NCI-H748 (cell line): ENCODE measurements around the gene SFRP4.
"Not testable (repeated sequence)": the region's sequence is repeated elsewhere in the genome, so short reads cannot be mapped to it uniquely, and the experiment has no call there.

Experiments used
- DNase-seq: peaks from one replicate; lab custom pipeline; 2025; ENCODE audit not compliant: unreplicated experiment; lab: John Stamatoyannopoulos, UW

Gene SFRP4

DNA sequence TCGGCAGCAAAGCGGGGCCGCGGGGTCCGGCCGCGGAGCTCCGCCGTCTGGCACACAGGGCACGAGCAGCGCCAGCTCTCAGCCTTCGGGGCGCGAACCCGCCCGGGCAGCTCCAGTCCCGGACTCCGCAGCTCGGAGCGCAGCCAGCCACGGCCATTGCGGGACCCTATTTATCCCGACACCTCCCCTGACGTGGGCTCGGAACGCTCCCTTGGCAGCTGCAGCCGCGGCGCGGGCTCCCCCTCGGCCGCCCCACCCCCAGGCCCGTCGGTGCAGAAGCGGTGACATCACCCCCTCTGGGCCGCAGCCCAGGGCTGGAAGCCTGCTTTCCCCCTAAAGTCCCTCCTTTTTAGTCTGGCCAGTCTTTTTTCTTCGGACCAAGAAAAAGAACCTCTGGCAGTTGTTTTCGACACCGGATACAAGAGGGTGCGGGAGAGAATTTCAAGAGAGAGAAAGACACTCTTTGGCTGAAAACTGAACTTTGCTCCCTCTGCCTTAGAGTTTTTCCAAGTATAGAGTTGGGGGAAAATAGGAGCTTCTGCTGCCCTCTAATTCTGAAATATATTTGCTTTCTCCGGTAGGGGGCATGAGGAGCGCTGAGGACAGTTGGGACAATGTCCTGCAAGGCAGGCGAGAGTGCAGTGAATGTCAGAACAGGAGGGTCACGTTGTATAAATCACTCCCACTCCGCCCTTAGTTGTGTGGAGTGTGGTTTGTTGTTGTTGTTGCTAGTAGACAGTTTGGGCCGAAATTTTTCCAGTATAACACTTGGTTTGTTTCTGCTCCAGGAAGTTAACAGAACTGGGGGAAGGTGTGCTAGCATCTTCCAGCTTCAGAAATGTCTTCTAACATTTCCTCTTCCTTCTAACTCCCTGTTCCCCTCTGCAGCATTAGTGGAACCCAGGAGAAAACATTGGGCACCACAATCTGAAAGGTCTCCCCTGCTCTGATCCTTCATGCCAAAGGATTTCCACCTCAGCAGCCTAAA lies at the start of gene SFRP4:
Gene SFRP4 (minus strand): TSS at position 145 of the 988 bp plus-strand sequence. CDS start 280 bp downstream, outside the sequence.
- DNase-seq: peak; percentile 53

DNA sequence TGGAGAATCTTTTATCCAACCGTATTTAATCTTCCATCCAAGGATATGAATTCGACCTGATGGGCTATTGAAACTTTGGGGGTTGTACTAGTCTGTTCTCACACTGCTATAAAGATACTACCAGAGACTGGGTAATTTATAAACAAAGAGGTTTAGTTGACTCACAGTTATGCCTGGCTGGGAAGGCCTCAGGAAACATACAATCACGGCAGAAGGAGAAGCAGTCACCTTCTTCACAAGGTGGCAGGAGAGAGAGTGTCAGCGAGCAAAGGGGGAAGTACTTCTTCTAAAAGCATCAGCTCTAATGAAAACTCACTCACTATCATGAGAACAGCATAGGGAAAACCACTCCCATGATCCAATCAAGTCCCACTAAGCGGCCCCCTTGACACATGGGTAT lies 47.6 kb upstream of the SFRP4 start:
- DNase-seq: no peak

DNA sequence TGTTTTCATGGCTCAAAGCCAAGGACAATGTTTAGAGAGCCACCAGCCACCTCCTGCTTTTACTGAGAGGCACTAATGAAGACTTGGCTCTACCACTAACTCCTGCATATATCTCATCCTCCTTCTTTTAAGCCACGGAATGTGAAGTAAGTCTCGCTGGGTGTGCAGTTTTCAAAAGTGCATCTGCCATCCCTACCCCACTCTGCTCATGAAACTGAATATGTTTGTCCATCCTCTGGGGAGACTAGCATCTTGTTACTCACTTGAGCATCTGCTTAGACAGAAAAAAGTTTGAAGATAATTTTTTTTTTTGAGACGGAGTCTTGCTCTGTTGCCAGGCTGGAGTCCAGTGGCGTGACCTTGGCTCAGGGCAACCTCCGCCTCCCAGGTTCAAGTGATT lies 44.6 kb upstream of the SFRP4 start:
- DNase-seq: no peak

DNA sequence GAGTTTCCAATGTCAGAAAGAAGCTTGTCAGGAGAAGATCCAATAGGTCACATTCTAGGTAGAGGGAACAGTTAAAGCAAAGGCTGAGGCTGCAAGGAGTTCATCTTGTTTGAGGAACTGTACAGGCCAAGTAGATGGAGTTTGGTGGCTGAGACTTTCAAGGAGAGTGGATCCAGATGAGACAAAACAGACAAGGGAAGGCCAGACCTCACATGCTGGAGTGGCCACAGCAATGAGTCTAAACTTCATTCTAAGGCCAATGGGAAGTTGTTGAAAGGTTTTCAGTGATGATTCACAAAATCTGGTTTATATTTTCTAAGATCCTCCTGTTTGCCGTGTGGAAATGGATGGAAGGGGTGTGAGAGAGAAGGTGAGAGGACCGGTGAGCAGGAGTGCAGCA lies 43.9 kb upstream of the SFRP4 start:
- no peak for DNase-seq

DNA sequence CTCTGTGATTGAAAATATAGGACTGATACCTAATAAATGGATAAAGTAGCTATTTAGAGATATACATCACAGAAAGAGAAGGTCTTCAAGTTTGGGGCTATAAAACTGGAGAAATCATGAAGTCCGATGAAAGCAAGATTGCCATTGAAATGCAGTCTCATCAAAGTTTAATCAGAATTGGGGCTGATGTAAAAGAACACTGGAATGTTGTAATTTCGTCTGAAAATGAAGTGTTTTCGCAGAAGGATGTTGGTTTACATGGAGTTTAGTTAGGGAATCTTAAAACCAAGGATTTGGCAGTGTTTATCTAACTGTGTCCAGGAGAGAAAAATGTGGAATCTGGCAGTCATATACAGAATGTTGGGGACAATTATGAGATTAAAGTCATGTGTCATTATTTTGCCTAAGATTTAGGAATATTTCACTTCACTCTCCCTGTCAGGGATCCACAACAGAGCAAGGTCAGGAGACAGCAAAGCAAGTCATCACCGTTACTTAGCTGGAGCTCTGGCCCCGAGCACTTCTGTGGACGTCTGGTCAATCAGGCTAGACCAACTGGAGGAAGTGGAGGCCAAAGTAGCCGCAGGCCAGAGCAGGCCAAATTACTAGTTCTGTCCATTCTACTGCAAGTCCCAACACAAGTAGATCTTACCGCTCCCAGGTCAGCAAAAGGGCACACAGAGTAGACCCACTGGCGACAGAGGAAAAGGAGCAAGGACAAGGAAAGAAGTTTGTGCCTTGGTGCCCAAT lies 40.8 kb upstream of the SFRP4 start:
- DNase-seq: no peak

DNA sequence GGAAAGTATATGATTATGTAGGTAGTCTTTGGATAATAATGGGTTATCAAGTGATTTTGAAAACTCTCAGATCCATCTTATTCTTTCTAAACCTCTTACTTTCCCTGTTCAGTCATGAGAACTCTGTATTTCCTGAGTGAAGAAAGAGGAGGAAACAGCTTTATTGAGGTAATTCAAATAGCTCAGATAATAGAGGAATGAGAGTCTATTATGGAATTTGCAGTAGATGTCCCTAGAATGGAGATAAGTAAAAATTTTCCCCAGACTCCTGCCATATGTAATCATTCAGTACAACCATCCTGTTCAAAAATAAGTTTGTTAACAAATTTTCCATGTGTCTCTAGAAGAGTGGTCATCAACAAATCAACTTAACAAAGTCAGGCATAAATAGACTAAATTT lies 40.2 kb upstream of the SFRP4 start:
- DNase-seq: no peak

DNA sequence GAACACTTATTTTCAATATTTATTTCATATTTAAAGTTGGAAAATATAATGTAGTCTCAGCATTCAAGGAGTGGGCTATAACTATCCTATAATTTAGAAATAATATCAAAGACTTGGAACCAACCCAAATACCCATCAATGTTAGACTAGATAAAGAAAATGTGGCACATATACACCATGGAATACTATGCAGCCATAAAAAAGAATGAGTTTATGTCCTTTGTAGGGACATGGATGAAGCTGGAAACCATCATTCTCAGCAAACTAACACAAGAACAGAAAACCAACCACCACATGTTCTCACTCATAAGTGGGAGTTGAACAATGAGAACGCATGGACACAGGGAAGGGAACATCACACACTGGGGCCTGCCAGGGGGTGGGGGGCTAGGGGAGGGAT lies 37.6 kb upstream of the SFRP4 start:
- DNase-seq: not testable (repeated sequence)

DNA sequence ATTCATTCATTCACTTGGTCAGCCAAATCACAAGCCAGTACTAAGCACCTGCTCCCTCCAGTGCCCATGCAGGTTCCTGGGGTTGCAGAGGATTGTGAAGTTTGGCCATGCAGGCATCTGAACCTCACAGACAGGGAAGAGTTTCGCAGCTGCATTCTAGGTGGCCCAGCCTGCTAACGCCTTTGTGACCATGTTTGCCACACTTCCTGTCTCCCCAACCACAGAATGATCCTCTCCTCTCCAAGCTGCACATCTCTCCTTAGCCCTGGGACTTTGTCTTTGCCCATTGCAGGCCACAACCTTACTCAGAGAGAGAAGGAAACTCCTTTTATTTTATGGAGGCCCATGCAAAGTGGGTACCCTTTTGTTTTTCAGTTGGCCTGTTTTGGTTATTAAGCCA lies 35.6 kb upstream of the SFRP4 start:
- DNase-seq: no peak

DNA sequence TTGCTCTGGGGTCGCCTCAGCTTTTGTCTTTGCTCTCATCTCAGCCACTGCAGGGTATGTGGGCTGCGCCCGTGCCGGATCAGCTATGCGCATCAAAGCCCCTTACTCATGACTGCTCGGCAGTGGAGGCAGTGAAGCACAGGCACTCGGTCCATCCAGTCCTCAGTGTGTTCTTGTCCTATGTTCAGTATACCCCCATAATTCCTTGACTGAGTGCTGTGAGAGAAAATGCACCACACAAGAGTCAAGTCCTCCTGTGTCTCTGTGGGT lies 31.3 kb upstream of the SFRP4 start:
- DNase-seq: no peak

DNA sequence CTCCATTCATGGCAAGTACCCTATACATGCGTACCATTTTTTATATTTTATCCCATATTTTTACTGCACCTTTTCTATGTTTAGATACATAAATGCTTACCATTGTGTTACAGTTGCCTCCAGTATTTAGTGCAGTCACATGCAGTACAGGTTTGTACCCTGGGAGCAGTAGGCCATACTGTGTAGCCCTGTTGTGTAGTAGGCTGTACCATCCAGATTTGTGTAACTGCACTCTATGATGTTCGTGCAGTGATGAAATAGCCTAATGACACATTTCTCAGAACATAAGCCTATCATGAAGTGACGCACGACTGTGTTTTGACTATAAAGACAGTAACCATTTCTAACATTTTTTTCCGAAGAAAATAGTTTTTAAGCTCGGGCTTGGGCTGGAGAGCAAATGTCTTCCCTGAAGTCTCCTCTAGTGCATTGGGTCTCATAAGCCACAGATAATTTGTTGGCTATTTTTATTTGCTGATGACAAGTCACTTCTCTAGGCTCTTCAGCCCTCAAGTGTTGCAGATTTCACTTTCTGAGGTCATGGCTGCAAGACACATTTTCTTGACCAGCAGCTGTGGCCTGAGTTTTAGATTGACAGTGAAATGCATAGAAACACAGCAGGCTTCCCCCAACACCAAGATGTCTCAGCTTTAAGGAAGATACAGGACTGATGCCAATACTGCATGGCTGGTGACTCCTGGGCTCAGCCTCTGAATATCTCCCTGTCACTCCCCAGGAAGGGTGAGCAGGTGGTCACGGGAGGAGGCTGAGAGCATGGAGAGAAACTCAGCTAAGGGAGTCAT lies 30.7 kb upstream of the SFRP4 start:
- DNase-seq: no peak

DNA sequence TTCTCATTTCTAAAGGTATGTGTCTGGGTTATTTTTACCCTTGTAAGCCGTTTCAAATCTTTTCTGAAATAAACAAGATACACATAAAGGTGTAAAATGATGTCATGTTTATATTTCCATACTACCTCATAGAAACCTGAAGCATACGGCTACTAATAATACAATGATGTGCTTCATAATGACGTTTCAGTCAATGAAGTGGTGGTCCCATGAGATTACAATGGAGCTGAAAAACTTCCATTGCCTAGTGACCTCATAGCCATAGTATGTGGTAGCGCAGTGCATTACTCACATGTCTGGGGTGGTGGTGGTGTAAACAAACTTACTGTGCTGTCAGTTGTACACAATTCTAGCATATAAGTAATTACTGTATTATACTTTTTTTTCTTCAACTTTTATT lies 28.7 kb upstream of the SFRP4 start:
- DNase-seq: no peak

DNA sequence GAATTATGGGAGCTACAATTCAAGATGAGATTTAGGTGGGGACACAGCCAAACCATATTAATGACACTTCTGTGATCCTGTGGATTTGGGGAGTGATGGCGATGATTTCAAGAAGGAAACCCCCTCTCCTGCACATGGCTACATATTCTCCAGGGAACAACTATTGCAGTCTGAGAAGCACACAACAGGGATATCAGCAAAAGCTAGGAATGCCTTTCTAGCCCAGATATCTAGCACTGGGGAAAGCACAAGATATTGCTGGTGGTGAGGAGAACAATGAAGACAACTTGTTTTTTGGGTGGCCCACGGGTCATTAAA lies 28.1 kb upstream of the SFRP4 start:
- DNase-seq: no peak

DNA sequence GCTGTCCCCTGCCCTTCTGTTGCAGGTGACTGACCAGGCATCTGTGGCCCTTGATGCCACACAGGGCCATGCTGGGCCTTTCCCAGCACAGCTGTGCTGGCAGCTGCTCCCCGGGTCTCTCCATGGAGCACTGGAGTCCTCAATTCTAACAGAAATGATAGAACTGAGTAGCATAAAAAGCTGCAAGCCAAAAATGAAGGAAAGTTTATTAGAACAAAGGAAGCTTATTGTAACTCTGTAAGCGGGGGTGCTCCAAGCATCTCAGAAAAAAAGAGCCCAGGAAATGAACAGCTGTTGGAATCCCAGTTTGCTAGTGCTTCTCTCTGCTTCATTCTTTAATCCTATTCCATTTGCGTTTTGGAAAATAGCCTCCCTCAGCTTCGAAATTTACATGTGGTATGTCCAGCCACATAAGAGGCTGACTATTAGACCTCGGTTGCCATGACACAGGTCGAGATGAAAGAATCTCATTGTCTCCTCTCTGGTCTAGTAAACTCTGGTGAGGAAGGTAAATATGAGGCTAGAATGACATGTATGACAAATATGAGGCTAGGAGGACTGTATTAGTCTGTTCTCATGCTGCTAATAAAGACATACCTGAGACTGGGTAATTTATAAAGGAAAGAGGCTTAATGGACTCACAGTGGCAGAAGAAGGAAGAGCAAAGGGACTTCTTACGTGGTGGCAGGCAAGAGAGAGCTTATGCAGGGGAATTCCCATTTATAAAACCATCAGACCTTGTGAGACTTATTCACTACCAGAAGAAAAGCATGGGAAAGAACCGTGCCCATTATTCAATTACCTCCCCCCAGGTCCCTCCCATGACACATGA lies 27.5 kb upstream of the SFRP4 start:
- no peak for DNase-seq

DNA sequence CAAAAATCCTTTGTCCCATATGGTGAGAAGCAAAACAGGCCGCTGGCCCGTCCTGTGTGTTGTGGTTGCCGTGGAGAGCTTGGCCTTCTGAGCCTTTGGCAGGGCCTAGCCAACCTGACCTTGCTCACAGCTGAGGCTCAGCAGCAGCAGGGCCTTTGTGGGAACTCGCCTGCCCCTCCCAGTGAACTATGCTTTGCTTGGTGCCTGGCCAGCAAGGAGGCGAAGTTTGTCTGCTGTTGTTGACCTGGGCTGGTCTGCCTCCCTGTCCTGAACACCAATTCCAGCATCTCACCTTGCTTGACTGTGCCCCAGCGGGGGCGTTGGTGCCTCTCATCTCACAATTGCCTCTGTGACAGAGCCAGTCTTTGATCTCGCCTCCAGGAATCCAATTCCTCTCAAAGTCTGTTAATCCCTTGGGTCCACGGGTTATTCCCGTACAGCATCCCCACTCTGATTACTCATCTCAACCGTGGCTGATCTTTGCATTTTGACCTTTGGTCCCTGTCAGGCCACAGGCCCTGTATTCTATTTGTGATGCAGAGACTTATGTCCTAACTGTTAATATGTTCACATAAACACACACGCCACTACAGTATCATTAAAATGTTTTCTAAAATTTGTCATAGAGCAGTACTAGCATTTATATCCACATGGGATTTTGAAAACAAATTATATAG lies 26.5 kb upstream of the SFRP4 start:
- DNase-seq: no peak

DNA sequence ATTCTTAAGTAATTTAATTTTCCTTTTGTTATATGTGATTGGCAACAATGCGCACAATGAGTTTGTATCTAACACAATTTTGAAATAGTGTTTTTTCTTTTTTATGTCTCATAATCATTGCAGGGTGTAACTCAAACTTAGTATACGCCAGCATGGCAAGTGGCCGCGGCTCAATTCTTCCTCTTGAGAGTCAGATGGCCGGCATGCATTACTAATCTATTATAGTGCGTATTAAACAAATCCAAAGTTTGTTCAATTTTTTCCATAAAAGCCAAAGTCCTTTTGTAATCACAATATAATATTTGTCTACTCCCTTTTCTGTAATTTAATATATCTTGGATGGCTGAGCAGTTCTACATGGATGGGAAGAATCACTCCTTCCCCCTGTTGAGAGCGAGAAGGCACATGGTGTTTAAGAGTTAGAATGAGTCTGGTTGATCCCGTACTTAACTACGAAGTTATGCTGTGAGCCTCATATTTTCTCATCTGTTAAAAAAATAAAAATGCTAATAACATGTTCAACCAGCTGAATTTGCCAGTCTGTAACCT lies 16.5 kb upstream of the SFRP4 start:
- no peak for DNase-seq

DNA sequence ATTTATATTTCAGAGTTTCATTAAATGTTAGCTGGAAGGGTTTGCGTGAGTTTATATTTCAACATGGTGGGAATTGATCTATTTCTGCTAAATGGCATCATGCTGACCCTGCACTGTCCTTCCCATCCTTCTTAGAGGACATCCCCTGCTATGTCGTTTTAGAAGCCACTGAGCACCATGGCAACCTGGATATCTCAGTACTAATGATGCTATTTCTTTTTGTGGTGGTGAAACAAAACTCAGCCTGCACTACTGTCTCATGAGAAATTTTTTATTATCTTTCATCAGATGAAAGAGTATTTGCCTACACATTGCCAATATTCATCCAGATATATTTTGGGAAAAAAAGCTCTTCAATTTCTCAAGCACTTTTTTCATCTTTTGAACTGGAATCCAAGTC lies 15.9 kb upstream of the SFRP4 start:
- DNase-seq: no peak

DNA sequence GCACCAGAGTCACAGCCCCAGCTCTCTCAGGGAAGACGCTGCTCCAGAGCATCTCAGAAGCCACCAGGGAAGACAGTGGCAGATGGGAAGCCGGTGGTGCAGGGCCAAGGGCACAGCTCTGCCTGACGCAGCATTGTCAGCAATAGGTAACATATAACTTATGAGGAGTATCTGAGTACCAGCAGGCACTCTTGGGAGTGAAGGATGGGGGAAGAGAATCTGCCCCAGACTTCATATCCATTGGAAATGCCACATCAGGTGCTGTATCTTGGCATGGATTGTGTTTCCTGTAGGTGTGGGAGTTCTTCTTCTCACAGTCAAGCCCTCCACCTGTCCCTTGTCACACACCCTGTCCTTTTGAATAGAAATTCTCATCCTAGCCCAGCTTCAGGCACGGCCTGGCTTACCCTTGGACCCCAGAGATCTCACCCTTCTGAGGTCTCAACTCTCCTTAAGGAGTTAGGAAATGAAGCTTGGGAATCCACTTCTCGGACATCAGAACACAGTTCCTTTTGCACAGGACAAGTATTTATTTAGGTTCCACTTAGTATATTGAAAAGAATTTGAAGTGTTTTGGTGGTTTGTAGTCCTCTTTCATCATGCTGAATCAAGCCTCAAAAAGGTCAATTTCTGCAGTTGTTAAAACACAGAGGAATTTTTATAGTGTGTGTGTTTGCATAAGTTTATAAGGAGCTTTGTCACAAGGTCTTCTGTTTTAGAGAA lies 13.8 kb upstream of the SFRP4 start:
- no peak for DNase-seq

DNA sequence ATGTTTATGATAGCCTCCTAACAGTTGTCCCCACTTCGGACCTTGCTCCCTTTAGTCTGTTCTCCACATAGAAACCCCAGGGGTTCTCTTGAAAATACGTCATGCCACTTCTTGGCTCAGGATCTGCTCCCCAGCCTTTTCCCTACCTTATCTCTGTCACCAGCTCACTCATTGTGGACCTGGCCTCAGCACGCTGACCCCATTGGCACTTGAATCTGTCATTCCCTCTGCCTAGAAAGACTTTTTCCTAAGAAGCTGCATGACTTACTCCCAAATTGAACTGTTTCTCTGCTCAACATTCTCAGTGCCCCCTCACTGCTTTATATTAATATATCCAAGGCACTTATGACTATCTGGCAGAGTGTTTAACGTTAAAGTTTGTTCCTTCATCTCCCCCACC lies 12.3 kb upstream of the SFRP4 start:
- DNase-seq: no peak

DNA sequence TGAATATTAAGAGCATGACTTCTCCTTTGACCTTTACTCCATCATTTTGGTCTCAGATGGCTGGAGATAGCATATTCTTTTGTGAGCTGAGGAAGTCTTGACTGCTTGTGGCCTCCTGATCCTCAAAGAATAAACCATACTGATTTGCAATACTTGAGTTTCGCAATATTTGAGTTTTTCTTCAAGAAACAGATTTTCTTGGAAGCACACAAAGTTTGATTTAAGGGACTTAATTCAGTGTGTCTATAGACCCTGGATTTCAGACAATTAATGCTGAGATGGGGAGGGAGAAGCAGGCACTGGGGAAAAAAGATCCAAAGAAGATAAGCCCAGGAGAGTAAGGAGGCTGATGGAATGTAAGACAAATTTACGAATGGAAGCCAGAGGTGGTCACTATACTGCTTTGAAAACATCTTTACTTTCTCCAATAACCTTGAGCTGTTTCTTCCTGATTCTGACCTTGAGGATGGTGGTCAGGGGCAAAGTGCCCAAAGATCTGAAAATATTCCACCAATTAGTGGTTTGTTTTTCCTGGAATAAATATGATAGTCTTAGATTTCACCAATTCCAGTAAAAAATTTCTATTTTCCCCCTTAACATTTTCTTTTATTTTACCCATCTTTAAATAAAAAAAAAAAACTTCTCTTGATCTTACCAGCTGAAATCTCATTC lies 11.3 kb upstream of the SFRP4 start:
- DNase-seq: no peak
